ENCODE results near the gene MXD1.

DNA sequence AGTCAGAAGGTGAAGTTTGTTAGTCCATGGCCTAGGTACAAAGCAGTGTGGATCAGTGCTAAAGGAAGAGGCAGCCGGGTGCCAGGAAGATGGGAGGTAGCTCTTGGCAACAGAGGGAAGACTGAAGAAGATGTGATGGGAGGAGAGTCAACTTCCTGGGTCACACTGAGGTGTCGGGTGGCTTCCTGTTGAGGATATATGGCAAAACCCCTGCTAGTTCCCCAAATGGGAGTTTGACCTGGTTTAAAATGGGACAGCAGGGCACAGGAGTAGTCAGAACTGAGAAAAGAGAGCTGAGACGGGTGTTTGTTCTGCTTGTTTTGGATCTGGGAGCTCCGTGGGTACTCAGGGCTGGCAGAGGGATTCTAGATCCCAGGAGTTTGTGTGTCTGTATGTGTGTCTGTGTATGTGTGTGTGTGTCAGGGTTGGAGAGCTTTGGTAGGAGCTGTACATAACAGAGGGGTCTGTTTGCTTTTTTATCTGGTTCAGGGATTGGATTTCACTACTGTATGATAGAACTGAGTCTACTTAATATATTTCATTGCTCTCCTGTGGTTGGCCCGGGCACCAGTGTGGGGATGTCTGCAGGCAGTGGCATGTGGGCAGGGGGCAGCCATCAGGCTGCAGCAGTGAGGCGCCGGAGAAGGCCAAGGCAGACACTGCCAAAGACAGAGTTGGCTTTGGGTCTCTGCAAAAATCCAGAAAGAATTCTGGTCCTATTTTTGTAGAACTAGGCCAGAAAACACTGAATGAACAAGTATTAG, 17.1 kb downstream of the MXD1 start:
- no peak for TF ChIP-seq YY1 (IDR thresholded peaks at IDR 0.05)
- TF ChIP-seq, protein P1, sequence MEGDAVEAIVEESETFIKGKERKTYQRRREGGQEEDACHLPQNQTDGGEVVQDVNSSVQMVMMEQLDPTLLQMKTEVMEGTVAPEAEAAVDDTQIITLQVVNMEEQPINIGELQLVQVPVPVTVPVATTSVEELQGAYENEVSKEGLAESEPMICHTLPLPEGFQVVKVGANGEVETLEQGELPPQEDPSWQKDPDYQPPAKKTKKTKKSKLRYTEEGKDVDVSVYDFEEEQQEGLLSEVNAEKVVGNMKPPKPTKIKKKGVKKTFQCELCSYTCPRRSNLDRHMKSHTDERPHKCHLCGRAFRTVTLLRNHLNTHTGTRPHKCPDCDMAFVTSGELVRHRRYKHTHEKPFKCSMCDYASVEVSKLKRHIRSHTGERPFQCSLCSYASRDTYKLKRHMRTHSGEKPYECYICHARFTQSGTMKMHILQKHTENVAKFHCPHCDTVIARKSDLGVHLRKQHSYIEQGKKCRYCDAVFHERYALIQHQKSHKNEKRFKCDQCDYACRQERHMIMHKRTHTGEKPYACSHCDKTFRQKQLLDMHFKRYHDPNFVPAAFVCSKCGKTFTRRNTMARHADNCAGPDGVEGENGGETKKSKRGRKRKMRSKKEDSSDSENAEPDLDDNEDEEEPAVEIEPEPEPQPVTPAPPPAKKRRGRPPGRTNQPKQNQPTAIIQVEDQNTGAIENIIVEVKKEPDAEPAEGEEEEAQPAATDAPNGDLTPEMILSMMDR (IDR thresholded peaks at IDR 0.05; ENCODE audit: low read depth, low read length, missing input control), result no peak
- TF ChIP-seq, protein P2, sequence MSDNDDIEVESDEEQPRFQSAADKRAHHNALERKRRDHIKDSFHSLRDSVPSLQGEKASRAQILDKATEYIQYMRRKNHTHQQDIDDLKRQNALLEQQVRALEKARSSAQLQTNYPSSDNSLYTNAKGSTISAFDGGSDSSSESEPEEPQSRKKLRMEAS (IDR thresholded peaks at IDR 0.05), result no peak

Data from liver (tissue), 2 donors.